ENCODE results near the gene HCFC1.

Gene HCFC1

GRCh38 chrX:153973127-153974002 is 1.7 kb upstream of the HCFC1 start:
- no peak for DNase-seq

DNA sequence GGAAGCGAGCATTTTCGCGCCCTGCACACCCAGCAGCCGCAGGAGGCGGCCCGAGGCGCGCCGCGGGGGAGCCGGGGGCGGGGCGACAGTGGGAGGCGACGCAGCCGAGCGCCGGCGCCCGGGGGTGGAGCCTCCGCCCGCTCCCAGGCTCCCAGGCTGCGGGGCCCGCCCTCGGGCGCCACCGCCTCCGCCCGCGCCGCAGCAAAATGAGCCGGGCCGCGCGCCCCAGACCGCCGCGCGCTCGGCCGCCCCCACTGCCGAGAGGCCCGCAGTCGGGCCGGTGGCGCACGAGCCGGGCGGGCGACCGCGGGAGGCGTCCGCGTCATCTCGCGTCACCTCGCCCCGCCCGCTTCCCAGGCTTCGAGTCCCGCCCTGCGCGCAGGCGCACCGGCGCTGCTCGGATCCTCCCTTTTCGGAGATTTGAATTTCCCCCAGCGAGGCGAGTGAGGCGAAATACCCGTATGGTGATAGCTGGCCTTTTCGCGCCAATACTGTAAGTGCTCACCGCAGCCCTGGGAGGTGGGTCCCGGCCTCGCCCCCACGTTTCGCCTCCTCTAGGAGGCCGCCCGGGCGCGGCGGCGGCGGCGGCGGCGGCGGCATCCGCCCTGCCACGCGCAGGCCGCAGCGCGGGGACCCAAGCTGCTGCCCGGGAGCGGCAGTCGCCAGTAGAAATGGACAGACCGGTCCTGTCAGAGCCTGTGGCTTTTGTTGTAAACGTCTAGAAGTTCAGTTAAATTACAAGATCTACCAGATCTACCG is 929 bp upstream of the HCFC1 start, which contains the start of gene TMEM187:
Gene TMEM187 (plus strand): TSS at position 387 of the 759 bp plus-strand sequence. CDS start 9,309 bp downstream, outside the sequence.
- DNase-seq, result peak; percentile 83 to 85

- peak; percentile 42 to 46 for DNase-seq
Measured at GRCh38 chrX:153971124-153971449, 531 bp downstream of the HCFC1 start.

DNA sequence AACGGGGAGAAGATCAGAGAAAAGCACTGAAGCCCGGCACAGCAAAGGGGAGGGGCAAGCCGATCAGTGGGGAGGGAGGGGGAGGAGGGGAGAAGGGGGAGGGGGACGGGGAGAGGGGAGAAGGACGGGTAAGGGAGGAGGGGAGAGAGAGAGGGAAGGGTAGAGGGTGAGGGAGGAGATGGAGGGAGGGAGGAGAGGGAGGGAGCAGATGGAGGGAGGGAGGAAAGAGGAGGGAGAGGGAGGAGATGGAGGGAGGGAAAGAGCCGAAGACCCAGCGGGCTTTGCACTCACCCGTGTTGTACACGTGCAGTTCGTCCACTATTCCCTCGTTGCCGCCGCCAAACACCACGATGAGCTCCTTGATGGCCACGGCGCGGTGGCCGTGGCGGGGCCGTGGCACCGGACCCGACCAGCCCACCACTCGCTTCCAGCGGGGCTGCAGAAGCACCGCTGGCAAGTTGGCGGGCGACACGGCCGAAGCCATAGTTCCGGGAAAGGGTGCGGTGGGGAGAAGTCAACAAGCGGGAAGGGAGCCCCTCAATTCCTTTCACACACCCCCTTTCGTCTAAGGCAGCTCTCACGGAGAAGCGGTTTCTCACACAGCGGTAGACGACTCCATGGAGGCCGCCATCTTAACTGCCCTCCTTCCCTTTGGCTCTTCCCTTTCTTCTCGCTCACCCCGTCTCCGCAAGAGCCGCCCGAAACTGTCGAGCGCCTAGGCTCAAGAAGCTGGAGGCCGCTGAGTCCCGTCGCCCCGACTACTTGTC is 1.1 kb downstream of the HCFC1 start:
- DNase-seq, result peak in 1 of 2 experiments; percentile 19

DNA sequence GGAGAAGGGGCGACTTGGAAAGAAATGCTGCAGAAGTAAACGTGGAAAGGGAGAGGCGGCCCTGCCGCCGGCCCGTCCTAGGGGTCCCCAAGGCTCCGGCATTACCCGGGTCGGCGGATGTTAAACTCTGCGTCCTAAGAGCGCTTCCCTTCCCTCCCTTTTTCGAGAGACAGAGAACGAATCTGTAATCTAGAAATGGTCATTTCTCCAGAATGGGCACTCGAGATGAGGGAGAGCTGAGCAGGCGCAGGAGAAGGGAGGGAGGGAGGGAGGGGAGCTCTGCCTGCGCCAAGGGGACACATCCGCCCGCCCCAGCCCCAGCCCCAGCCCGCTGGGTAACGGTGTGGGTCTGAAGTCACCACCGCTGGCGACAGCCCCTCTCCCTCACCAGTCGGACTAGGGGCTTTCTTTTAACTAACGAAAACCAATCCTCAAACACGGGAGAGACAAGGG is 1.7 kb downstream of the HCFC1 start:
- no peak for DNase-seq

DNA sequence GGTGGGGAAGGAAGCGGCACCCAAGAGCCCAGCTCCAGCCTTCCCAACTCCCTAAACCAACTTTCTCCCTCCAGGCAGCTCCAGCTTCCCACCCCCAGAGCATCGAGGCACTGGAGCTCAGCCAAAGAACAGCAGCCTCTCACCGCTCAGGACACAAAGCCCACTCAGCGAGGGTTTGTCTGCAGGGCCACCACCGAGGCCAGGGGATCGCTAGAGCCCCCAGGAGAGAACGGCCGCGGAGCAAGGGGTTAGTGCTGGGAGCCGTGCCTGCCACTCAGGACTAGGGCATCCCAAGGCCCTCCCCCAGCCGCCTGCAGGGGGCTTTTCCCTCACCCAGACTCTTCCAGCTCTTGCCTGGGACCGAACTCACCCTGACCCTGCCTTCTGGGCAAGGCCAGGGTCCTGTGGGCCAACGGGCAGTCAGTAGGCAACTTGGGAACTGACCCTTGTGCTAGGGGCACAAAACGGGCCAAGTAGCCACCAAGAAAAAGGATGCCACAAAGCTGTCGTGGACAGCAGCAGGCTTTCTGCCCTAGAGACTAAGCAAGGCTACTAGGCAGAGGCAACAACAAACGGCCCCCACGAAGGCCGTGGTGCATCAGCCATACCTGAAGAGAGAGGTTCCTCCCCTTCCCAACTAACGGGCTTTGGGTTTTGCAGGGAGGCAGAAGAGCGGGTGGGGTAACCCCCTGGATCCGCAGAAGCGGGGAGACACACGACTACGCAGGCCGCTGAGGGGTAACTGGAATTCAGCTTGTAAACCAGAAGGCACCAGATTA is 2.3 kb downstream of the HCFC1 start:
- no peak for DNase-seq

- DNase-seq, result peak in 1 of 2 experiments; percentile 4
Measured at GRCh38 chrX:153968754-153969124, 2.9 kb downstream of the HCFC1 start.

GRCh38 chrX:153968255-153968654 is 3.4 kb downstream of the HCFC1 start:
- DNase-seq, result no peak

DNA sequence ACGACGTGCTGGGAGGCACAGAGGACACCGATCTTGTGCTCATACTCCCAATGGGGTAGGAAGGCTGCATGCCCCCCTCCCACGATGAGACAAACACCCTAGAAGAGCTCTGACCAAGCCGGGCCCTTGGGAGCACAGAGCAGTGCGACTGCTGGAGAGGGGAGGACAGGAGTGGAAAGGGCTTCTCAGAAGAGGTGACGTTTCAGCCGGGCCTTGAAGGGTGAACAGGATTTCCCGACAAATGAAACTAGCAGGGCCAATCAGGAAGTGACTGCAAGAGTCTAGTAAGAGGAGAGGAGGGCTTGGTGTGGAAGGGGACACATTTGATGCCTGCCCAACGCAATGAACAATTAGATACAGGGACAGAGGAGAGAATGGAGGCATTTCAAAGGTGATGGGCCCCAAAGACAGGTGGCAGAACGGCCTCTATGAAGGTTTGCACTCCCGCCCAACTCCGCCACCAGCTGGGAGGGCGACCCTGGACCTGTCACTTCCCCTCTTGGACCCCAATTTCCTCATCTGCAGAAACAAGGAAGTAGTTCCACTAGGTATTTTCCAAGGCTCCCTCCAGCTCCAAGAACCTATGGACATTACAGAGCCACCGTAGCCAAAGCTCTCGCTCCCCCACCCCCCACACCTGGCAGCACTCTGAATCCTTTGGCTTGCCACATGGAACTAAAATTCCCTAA is 3.9 kb downstream of the HCFC1 start:
- DNase-seq, result no peak

DNA sequence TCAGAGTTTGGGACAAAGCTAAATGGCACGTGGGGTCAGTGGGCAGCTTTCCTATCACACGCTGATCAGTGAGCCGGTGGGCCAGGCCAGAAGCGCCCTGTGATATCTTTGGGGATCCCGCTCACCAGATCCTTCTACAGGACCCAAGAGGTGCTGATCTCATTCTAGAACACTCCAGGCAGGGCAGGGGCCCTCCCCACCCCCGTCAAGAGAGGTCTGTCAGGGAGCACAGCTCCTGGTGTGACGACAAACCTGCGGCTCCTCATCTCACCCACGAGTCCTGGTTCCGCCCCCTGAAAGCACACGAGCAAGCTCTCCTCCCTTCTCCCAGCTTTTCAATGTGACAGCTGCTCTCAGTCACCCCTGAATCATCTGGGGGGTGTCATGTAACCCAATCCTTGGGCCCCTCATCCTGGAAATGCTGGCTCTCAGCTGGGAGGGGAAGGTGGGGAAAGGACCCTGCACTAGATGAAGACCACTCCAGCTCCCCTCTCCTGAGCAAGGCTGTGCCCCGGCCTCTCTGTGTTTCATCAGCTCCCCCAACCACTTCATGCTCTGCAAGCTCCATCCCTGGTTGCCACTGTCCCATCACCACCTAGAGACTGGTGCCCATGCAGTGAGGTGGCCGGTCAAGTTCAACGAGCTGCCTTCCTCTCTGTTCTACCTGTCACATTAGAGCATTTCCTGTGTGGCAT is 4.6 kb downstream of the HCFC1 start:
- DNase-seq, result no peak

DNA sequence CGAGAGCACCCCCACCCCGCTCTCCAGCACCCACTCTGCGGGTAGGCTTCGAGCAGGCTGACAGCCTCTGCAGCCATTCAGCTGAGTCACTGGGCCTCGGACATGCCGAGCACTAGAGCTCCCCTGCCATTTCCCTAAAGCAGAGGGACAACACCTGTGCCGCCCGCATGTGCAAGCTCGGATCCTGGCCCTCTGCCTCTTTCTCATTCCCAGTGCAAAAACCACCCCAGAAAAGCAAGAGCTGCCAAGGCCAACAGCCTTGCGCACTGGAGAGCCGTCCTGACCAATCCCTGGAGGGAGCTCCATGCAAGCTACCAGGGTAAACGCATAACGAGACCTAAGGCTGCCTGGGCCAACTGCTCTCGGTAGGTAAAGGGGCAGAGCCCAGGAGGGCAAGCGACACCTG is 5.3 kb downstream of the HCFC1 start:
- no peak for DNase-seq

DNA sequence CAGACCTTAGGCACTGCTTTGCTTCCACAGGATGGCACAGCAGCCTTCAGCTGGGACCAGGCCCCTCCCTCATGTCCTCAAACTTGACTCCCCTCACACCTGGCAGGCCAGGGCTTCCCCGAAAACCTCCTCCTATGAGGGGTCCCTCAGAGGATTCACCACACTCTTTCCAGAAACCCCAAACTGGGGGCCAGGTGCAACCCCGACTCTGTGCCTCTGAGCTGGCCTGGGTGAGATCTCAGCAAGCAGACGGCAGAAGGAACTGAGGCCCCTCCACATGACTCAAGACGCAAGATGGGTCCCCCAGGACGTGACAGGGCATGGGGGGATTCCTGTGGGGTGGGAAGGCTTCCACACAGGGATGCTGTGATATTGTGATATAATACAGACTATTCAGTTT is 6.2 kb downstream of the HCFC1 start:
- no peak for DNase-seq

GRCh38 chrX:153964105-153964504 is 7.5 kb downstream of the HCFC1 start:
- DNase-seq, result no peak

DNA sequence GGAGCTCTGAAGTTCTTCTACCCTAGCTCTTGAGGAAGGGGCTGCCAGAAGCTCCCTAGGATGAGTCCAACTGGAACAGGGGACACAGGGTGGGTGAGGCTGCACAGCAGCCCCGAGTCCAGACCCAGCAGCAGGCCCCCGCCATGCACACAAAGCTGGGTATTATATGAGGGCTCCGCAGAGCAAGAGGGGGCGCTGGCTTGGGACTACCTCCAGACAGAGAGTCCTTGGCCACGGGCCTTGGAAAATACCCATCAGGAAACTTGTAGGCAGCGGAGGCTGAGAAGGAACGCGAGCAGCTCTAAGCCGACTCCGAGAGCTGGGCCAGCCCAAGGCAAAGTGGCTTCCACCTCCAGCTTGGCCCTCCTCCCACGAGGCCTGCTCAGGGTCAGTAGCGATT is 8.1 kb downstream of the HCFC1 start:
- DNase-seq, result no peak

GRCh38 chrX:153961292-153961691 is 10.3 kb downstream of the HCFC1 start:
- no peak for DNase-seq

GRCh38 chrX:153960786-153961185 is 10.8 kb downstream of the HCFC1 start:
- DNase-seq, result no peak

GRCh38 chrX:153960077-153960476 is 11.5 kb downstream of the HCFC1 start:
- DNase-seq, result no peak

GRCh38 chrX:153959649-153960048 is 12.0 kb downstream of the HCFC1 start:
- DNase-seq, result no peak

- no peak for DNase-seq
Measured at GRCh38 chrX:153958605-153959004, 13.0 kb downstream of the HCFC1 start.

- no peak for DNase-seq
Measured at GRCh38 chrX:153957224-153957623, 14.4 kb downstream of the HCFC1 start.

Measured in SHP77 (cell line).